Bronchial epithelial cell (primary cell): Measurements from ENCODE around the gene BMP4. TPM values are rescaled to one million over a fixed set of nuclear protein-coding genes. Genes with fewer than 3 reads are reported as not detected.

ENCODE experiments used
- DNase-seq: peaks from one replicate; pipeline ENCODE4 v3.0.0-alpha.2; 2010; ENCODE audit warnings: low read depth
- FAIRE-seq: peaks from 2 replicates; lab custom pipeline; 2011; peaks lifted over from hg19 to GRCh38; lab: Jason Lieb, UNC
- H3K27me3 ChIP-seq: 2 replicates; pipeline ENCODE4 v1.5.1; 2011; ENCODE audit warnings: low read length; ENCODE audit not compliant: control insufficient read depth, insufficient read depth
- H3K36me3 ChIP-seq: 2 replicates; pipeline ENCODE4 v1.5.1; 2011; ENCODE audit warnings: low read length; ENCODE audit not compliant: control insufficient read depth, insufficient read depth
- H3K4me3 ChIP-seq: 2 replicates; pipeline ENCODE4 v1.5.1; 2011; ENCODE audit warnings: mild to moderate bottlenecking, low read depth, low read length, control low read depth
- total RNA-seq: library from RNA; depleted of rRNA; stranded (reverse); fragments of >200 nt; gene quantifications from 2 replicates; pipeline ENCODE4 v1.2.1, GENCODE V29; 2014
- TF ChIP-seq, protein P1 (sequence below): IDR thresholded peaks from 2 replicates; pipeline ENCODE4 v1.5.1; 2011; ENCODE audit warnings: mild to moderate bottlenecking, moderate library complexity, low read length, control low read depth, inconsistent platforms; ENCODE audit not compliant: insufficient read depth, severe bottlenecking

The BMP4 gene
- total RNA-seq, 1 donor from 2014 or later, result 0.53 TPM

DNA sequence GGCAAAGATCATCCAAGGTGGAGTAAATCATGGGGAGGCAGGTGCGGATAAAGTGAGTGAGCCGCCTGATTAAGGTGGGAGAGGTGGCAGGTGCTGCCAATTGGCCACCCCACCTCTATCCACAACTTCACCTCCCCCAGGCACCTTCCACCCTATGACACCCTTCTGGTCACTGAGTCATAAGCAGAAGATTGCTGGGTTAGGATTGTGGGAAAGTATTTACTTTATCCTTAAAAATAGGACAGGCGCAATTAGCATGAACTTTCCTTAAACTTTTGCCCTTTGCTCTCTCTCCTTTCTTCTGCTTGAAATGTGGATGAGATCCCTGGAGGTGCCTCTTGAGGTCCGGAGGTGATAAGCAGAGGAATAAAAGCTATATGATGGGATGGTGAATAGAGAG lies 14.9 kb upstream of the BMP4 start:
- DNase-seq (no peak), FAIRE-seq (no peak)
- TF ChIP-seq, protein P1, sequence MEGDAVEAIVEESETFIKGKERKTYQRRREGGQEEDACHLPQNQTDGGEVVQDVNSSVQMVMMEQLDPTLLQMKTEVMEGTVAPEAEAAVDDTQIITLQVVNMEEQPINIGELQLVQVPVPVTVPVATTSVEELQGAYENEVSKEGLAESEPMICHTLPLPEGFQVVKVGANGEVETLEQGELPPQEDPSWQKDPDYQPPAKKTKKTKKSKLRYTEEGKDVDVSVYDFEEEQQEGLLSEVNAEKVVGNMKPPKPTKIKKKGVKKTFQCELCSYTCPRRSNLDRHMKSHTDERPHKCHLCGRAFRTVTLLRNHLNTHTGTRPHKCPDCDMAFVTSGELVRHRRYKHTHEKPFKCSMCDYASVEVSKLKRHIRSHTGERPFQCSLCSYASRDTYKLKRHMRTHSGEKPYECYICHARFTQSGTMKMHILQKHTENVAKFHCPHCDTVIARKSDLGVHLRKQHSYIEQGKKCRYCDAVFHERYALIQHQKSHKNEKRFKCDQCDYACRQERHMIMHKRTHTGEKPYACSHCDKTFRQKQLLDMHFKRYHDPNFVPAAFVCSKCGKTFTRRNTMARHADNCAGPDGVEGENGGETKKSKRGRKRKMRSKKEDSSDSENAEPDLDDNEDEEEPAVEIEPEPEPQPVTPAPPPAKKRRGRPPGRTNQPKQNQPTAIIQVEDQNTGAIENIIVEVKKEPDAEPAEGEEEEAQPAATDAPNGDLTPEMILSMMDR, result no peak
- Histone ChIP-seq H3K4me3 (no peak overlapping the region), H3K36me3 (no peaks in the 10 kb centered on the region), H3K27me3 (no peaks in the 10 kb centered on the region)

DNA sequence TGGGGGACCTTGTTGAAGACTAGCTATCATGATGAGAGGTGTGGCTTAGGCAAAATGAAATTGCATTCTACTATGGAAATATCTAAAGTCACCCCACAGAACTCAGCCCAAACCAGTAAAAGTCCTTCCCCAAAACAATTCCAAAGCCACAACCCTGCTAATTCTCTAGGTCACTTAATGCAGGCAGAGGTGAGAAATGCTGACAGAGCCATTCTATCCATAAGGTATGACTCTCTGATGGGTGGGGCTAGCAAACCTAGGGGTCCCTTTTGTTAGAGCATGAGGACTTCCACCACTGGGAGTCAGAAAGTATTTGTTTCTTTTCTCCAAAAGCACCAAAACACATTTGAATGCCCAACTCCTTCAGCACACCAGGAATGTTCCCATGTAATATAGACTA lies 12.7 kb upstream of the BMP4 start:
- no peak for FAIRE-seq
- no peaks in the 10 kb centered on the region for H3K36me3 ChIP-seq
- DNase-seq, result no peak
- TF ChIP-seq, protein P1, result no peak
- no peak overlapping the region for H3K4me3 ChIP-seq
- no peaks in the 10 kb centered on the region for H3K27me3 ChIP-seq

DNA sequence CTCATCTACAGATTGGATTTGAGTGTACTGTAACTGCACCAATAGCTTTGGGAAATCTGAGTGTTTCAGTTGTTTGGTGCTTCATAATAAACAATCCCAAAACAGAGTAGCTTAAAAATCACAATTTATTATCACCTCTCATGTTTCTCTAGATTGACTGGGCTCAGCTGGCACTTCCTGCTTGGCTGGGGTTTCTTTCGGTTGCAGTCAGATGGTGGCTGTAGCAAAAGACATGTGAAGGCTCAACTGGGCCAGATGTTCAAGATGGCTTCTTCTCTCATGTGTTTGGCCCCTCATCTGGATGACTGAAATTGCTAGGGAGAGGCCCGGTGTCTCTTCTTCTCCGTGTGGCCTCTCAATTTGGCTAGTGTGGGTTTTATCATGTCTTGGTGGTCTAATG lies 12.1 kb upstream of the BMP4 start:
- no peaks in the 10 kb centered on the region for H3K36me3 ChIP-seq
- H3K4me3 ChIP-seq, result no peak overlapping the region
- no peak for DNase-seq
- FAIRE-seq, result no peak
- TF ChIP-seq, protein P1, result no peak
- H3K27me3 ChIP-seq, result no peaks in the 10 kb centered on the region

DNA sequence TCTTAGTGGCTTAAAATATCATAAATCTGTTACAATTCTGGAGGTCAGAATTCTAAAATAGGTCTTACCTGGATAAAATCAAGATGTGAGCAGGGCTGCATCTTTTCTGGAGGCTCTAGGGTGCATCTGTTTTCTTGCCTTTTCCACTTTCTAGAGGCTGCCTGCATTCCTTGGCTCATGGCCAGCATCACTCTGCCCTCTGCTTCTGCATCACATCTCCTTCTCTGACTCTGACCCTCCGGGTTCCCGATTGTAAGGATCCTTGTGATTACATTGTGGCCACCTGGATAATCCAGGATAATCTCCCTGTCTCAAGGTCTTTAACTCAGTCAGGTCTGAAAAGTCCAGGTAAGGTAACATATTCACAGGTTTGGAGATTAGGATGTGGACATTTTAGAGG lies 11.0 kb upstream of the BMP4 start:
- Histone ChIP-seq H3K27me3 (peaks cover 8% of the 10 kb centered on the region), H3K36me3 (no peaks in the 10 kb centered on the region), H3K4me3 (no peak overlapping the region)
- TF ChIP-seq, protein P1, result no peak
- FAIRE-seq, result no peak
- no peak for DNase-seq

DNA sequence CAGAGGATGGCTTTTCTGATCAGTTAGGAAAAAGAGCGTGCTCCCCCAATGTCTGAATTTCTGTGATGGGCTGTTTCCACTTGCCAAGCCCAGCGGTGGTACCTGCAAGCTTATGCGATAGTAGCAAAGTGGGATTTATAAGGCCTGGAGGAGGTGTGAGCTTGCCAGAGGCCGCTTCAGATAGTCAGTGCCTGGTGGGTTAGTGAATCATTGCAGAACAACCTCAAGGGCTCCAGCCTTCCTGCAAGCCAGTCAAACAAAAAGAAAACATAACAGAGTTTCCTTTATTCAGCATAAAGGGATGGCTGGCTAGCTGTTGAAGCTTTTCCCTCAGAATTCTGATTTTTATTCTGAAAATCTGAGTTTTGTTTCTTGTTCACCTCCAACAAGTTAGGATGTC lies 7.6 kb upstream of the BMP4 start:
- Histone ChIP-seq H3K36me3 (no peaks in the 10 kb centered on the region), H3K4me3 (no peak overlapping the region), H3K27me3 (peaks cover 12% of the 10 kb centered on the region)
- FAIRE-seq (no peak), DNase-seq (no peak)
- TF ChIP-seq, protein P1, result no peak
